ENCODE data around the gene AOPEP.

The AOPEP gene

GRCh38 chr9:95025213-95026147 is 299.0 kb downstream of the AOPEP start:
- peak; percentile 26; the same call in 1 of the 2 replicates for TF ChIP-seq CTCF (IDR thresholded peaks at IDR 0.05; ENCODE audit: low read depth, low read length)
- no peak overlapping the region for H3K4me3 ChIP-seq (ENCODE audit: low read depth, low read length)

- no peak for TF ChIP-seq CTCF (IDR thresholded peaks at IDR 0.05; ENCODE audit: low read depth, low read length)
- no peak overlapping the region for H3K4me3 ChIP-seq (ENCODE audit: low read depth, low read length)
Measured at GRCh38 chr9:95026148-95026524, 299.6 kb downstream of the AOPEP start.

GRCh38 chr9:95027914-95028852 is 301.7 kb downstream of the AOPEP start:
- no peak overlapping the region for H3K4me3 ChIP-seq (ENCODE audit: low read depth, low read length)
- TF ChIP-seq CTCF (IDR thresholded peaks at IDR 0.05; ENCODE audit: low read depth, low read length): no peak

GRCh38 chr9:95028853-95029219 is 302.3 kb downstream of the AOPEP start:
- no peak overlapping the region for H3K4me3 ChIP-seq (ENCODE audit: low read depth, low read length)

GRCh38 chr9:95029288-95029687 is 302.8 kb downstream of the AOPEP start:
- TF ChIP-seq CTCF (IDR thresholded peaks at IDR 0.05; ENCODE audit: low read depth, low read length): no peak
- no peak overlapping the region for H3K4me3 ChIP-seq (ENCODE audit: low read depth, low read length)

More at GRCh38 chr9:95028853-95029219, 302.3 kb downstream of the AOPEP start:
- TF ChIP-seq CTCF (IDR thresholded peaks at IDR 0.05; ENCODE audit: low read depth, low read length): no peak

GRCh38 chr9:95029720-95030119 is 303.2 kb downstream of the AOPEP start:
- no peak overlapping the region for H3K4me3 ChIP-seq (ENCODE audit: low read depth, low read length)
- TF ChIP-seq CTCF (IDR thresholded peaks at IDR 0.05; ENCODE audit: low read depth, low read length): no peak

Measured in WI38 (cell line).